Measurements from ENCODE around the gene SLC24A5.

Gene SLC24A5

DNA sequence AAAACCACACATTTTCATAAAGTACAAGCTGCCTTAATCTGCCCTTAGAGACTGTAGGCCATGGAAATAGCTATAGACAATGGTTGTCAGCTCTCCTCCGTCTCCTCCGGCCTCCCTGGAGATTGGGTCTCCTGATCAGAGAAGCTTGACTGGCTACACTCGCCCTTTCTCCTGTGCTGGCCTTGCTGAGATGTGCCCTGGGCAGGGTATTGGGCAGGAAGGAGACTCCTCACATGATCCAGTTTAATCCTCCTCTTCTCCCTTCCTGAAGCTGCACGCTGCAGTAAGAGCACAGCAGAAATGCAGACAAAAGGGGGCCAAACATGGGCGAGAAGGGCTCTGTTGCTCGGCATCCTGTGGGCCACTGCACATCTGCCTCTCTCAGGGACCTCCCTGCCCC lies at the start of gene SLC24A5:
Gene SLC24A5, plus strand, starts transcription at position 246 of the 400 bp plus-strand sequence. Its CDS starts 55 bp downstream, at position 301.
- DNase-seq (ENCODE audit: low read depth, low spot score): no peak

DNA sequence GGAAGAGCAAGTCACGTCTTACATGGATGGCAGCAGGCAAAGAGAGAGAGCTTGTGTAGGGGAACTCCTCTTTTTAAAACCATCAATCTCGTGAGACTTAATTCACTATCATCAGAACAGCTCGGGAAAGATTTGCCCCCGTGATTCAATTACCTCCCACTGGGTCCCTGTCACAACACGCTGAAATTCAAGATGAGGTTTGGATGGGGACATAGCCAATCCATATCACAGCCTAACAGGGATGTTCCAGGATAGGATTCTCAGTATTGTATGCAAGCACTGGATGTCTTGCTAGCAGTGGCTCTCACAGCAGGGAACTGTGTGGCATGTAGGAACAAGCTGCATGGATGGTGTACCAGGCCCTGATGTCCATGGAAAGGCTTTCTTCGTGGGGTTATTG lies 47.8 kb upstream of the SLC24A5 start:
- DNase-seq (ENCODE audit: low read depth, low spot score): no peak

DNA sequence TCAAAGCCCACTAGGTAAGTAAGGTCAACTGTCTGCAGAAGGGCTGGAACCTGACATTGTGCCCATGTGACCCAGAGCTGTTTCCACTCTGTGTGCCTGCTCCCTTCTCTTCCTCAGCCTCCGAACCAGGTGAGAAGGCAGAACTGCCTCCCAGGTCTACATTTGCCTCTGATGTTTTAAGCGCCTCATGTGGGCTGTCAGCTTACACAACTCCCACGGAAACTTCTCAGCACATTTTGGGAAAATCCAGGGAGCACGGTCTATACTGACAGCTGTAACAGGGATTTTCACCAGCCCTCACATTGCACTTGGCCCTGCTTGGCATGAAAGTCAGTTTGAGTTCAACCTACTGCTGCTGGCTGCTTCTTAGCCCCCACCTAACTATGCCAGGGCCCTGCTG lies 46.9 kb upstream of the SLC24A5 start:
- no peak for DNase-seq (ENCODE audit: low read depth, low spot score)

DNA sequence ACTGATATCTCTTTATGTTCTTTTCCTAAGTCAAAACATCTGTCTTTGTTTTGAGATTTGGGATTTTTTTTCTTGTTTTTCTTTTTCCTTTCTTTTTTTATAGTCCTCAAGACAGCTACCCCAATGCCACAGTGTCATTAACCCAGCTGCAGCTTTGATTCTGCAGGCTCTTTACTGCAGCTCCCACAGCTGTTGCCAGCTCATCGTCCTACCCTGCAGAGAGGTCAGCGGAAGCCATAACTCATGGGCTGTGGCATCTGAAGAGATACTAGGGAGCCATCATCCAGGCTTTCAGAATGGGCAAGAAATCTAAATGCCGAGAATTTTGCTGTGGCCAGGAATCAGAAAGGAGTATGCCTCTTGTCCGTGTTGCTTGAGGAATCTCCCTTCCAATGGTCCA lies 44.3 kb upstream of the SLC24A5 start:
- DNase-seq (ENCODE audit: low read depth, low spot score): no peak

DNA sequence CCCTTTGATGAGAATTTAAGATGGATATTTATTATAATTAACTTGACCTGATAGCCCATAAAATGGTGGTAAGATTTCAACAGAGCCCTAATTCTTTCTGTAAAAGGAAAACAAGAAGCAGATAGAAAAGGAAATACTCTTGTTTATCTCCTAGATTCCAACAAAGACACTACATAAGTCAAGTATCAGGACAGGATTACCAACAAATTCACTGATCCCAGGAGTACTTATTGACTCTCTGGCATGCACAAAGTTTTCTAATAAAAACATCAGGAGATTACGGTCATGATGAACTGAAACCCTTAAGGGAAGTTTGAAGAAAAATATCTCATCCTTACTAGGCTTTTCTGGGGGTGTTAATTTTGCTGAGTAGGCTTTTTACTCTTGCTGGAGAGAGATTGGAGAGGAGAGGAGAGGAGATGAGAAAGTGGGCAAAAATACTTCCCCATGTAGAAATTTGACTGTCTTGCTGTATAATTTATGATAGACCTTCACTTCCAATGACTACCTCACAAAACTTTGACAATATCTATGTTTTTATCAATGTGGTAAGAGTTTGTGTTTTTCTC lies 43.1 kb upstream of the SLC24A5 start:
- no peak for DNase-seq (ENCODE audit: low read depth, low spot score)

DNA sequence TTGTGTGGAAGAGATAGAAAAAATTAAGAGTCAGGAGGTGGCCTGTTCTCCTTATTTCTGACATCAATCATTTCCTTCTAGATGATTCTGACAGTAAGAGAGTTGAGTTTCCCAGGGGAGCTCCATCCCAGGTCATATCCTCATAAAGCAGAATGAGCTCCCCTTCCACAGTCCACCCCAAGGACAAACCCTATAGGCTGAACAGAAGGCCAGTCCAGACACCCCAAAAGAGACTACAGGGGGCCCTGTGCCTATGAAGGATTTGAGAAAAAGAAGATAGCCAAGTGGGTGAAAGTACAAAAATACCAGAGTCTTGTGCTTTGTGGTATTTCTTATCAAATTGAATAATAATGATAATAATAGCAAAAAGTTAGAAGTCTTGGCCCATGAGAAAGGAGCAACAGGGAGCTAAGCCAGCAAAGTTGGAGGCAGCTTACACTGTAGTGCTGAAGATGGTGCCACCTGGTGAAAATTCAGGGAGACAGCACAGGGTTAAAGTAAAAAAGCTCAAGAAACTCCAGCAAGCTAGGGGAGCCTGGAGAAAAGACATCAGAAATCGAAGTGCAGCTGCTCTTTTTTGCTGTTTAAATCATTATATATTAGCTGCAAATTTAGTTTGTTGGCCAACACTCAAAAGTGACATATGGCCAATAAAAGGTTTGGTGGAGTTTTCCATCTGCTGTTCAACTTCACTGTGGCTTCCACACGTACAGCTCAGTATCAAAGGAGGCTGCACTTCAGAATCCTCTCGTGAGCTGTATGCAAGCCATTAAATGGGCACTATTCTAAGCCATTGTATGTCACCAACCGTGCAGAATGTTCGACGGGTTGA lies 35.8 kb upstream of the SLC24A5 start:
- peak; percentile 27 for DNase-seq (ENCODE audit: low read depth, low spot score)

DNA sequence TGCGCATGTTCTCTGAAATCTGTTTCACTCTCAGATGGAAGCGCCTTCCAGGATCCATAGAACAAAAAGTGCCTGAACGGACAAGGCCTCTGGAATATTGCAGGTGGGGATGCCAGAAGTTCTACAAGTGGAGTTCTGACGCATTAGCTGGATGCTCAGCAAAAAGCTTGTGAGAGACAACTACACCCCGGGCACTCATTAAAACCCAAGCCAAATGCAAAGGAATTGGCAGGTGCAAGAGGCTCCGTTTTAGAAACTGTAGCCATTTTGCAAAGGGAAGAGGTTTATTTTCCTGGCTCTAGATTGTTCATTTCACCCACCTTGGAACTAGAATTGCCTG lies 35.2 kb upstream of the SLC24A5 start:
- no peak for DNase-seq (ENCODE audit: low read depth, low spot score)

DNA sequence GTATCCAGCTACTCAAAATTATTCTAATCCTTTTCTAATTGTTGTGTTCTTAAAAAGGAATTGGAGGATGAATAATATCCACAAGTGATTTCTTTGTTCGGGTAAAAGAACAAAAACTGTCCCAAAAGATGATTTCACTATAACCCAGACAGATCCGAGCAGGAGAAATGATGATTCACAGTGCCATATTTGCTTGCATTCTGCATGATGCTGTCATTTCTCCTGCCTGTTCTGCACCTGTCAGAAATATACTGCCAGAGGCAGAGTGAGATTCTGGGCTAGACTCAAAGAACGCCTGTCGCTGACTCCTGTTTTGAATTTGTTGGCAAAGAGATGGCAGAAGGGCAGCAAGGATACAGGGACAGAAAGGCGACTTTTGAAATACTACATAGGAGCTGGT lies 34.7 kb upstream of the SLC24A5 start:
- no peak for DNase-seq (ENCODE audit: low read depth, low spot score)

DNA sequence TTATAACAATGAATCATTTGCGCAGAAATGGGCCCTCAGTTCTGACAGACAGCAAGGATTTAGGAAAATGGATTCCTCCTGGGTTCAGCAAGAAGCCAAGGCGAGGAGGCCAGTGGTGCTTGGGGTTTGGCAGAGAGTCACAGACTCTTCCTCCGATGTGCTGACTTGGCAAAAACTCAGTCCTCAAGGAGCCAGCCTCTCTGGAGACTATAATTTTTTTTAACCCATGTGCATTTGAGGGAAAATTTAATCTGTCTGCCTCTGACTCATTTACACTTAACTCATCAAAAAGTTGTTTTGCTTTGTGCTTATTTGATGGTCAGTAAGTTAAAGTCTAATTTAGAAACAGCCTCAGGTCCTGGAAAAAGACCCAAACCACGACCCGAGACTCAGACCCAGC lies 34.2 kb upstream of the SLC24A5 start:
- no peak for DNase-seq (ENCODE audit: low read depth, low spot score)

DNA sequence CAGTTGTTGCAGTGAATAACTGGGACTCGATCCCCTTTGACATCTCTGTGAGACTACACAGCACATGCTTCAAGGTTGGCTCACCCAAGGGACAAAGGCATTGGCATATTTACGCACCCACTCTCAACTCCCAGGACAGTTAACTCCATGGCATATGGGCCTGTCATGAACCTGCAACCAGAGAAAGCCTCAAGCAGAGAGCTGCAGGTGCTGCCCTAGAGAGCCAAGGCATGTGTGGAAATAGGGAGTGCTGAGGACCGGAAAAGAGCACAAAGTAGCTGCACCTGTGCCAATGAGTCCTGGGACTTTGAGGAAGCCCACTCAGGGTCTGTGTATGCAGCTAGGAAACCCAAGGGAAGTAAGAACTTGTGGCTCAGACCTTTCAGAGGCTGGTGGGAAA lies 32.9 kb upstream of the SLC24A5 start:
- DNase-seq (ENCODE audit: low read depth, low spot score): no peak

DNA sequence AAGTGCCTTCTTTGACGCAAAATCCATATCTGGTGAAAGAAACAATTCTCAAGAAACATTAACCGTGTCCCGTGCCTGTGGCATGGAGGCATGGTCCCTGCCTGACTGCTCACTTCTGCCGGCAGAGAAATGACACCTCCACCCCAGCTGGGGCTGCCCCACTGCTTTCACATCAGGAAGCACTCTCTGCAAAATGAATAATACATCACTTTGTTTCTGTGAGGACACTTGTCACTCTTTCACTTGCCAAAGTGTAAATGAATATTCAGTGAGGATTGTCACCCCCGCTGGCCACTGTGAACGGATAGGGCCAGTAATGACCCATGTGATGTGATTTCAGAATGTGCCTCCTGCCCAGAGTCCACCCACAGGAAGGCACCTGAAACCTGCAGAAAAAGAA lies 31.1 kb upstream of the SLC24A5 start:
- no peak for DNase-seq (ENCODE audit: low read depth, low spot score)

DNA sequence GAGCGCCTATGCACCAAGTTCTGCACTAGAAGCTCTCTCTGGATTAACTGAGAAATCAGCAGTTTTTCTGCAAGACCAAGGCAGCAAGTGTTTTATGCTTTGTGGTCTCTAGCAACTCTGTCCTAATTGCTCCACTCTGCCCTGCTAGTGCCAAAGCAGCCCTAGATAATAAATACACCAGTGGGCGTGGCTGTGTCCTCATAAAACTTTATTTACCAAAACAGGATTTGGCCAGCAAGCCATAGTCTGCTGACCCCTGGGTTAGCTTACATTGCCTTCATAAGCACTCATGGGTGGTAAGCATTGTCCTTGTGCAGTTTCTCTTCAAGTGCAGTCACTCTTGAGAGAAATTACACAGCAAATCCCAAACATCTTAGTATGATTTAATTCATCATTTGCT lies 30.7 kb upstream of the SLC24A5 start:
- no peak for DNase-seq (ENCODE audit: low read depth, low spot score)

DNA sequence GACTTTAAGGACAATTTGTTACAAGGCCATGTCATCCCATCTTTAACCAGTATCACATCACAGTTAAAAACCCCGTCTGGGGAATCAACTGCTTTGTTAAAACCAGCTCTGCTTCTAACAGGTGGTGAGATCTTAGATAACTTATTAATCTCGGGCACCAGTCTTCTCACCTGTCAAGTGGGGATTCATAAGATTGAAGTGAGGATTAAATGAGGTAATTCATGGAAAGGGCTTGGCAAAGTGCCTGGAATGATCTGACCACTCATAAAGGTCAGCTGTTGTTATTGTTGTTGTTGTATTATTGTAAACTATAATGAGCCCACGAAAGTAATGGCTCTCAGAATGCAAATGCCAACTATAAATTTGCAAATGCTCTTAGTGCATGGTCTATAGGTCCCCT lies 30.1 kb upstream of the SLC24A5 start:
- DNase-seq (ENCODE audit: low read depth, low spot score): no peak

DNA sequence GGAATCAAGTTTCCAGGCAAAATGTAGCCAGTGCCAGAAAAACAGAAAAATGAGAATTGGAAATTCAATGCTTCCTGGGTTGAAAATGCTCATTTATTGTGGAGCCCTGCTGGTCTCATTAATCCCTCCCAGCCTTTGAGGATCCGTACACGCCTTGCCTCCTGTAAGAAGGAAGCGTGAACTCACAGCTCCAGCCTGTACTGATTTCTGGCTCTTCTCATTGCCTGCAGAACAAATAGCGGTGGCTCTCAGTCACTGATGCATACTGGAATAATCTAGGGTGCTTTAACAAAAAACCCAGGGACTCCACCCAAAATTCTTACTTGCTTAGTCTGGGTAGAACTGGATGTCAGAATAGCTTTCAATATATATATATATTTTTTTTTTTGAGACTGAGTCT lies 29.3 kb upstream of the SLC24A5 start:
- no peak for DNase-seq (ENCODE audit: low read depth, low spot score)

DNA sequence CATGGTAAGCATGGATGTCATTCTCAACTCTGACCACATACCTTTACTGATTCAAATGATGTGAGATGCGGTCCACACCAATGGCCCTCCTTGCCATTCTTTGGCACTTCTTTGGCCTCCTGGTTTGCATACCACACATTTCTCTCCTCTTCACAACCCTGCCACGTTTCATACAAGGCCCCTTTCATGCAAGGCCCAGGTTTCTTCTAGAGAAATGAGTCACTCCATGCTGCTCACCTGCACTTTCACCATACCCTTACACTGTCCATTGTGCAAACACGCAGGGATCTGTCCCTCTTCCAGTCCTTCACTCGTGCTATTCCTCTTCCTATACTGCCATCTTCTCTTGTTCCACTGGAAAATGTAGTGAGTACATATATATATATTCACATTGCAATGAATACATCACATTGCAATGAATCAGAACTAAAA lies 24.4 kb upstream of the SLC24A5 start:
- DNase-seq (ENCODE audit: low read depth, low spot score): no peak

DNA sequence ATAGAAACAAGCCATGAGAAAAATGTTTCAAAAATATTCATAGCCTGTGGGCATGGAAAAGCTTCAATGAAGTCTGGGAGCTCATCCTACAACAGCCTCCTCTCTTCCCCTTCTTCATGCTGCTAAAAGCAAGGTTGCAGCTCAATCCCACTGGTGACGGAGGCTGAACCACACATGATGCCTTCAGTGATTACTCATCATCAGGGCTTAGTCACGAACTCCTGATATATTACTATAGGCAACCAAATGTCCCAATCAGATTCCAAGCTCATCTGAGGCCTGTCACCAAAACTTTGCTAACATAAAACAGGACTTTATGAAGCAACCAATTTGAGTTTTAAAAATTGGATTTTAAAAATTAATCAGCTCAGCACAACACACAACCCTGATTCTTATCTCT lies 24.0 kb upstream of the SLC24A5 start:
- no peak for DNase-seq (ENCODE audit: low read depth, low spot score)

DNA sequence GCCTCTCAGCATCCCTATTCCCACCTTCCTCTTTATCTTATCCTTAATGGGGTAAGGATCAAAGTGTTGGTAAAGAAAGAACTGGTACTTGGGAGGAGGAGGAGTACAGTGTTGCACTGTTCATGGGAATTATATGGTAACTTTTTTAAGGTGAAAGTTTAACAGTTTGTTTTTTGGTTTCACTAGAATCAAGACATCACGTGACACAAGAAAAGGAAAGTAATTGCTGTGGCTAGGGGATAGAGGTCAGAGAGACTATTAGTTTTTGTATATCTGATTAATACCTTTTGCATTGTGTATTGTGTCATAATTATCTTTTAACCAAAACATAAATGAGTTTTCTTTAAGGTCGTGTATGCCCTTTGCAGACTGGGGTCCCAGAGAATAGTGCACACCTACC lies 23.5 kb upstream of the SLC24A5 start:
- DNase-seq (ENCODE audit: low read depth, low spot score): no peak

DNA sequence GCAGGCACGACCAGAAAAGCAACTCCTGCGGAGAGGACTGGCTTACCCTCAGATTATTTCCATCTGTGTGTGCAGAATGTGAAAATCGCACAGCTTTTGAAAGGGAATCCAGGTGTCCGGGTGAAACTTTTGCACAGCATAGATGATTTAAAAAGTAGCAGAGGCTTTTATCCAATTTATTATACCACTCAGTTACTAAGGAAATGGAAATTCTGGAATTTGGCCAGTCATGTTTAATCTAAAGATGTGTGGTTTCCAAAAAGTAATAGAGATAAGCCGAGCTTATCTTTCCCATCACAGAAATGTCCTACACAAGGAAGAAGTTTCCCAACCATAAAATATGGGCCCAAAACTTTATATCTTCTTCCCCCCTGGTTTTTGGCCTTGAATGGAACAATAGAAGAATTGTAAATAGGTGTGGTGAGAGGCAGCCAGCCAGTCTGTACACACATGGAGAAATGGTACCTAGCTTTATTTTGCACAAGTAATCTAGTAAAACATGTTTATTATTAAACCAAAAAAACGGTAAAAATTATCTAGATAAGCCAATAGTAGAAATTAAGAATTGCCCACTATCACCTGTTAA lies 19.3 kb upstream of the SLC24A5 start:
- DNase-seq (ENCODE audit: low read depth, low spot score): no peak

DNA sequence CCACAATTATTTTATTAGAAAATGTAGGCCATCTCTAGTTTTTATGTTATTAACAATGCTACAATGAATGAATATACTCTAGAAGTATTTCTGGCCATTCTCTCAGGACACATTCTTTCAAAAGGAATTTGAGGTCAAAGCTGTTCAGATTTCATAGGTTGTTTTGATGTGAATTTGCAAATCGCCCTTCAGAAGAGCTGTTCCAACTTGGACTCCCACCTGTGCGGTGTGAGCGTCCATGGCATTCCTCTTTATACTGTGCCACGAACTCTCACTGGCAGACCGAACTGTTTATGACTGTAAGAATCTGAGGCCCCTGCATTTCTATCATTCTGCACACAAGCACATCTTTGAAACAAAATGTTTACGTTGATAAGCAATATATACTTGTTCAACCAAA lies 18.6 kb upstream of the SLC24A5 start:
- no peak for DNase-seq (ENCODE audit: low read depth, low spot score)

DNA sequence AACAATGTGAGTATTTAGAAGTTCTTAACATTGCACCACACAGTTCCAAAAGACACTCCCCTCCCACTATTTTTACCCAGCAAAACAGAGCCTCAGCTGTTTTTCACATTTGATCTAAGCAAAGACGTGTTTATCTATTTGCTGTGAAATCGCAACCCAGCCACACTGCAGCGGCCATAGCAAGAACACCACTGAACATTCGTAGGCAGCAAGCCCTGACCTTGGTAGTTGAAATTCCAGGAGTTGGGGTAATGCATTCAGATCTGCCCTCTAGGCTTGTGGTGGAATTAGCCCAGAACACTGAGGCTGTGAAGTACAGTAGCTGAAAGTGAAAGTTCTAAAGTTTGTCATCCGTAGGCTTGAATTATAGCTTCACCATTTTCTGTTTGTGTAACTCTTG lies 17.1 kb upstream of the SLC24A5 start:
- DNase-seq (ENCODE audit: low read depth, low spot score): no peak

DNA sequence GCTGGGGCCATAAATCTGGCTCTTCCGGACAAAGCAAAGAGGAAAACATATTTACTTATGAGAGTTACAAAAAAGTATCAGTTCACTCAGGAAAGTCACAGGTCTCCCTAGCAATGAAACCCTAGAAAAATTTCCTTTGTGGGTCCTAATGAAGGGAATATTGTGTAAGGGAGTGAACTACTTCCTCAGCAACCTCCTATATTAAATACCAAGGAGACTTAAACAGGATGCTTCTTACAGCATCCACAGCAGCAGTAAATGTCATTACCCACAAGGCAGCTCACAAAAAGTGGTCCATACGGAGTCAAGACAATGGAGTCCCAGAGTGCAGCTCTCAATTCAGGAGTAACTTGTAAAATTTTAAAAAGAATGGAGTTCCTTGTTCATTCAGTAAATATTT lies 14.9 kb upstream of the SLC24A5 start:
- no peak for DNase-seq (ENCODE audit: low read depth, low spot score)

DNA sequence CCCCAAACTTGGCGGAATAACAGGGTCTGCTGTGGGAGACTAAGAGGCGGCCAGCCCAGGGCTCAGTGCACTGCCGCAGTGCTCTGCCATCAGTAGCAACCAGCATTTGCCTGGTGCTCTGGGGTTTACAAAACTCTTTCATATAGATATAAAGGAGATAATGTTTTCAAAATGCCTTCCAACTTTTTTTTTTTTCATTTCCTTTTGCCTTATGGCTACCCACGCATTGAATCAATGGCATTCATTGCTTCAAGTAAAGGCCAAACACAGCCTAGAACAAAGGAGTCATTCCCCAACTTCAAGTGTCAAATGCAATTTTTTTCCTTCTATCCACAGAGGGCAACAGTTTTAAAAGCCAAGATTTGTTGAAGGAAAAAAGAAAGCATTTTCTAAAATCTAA lies 11.6 kb upstream of the SLC24A5 start:
- DNase-seq (ENCODE audit: low read depth, low spot score): no peak

DNA sequence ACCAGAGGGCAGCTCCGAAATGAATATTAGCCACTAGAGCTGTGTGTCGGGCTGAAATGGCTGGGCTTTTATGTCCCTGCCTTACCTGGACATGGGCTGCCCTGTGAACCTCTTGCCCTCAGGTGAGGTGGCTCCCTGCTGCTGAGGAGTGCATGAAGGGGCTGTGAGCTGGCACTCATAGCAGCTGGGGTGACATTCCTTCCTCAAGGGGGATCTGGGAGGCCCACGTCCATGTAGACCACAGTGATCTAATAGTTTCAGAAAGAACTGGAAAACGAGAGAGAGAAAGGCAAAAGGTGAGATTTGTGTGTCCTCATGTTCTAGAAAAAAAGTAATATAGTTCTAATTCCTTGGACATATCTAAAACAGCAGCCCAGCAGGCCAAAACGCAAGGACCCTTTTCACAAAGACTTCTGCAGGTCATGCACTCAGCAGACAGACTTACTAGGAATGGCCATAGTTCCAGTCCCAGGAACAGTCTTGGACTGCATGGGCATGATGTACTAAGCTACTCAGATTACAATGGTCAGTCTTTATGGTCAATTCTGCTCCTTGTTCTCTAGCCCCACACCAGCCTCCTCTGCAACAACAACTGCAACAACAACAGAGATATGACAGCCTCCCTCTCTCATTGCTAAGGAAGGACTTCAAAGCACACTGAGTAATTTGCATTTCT lies 10.8 kb upstream of the SLC24A5 start:
- DNase-seq (ENCODE audit: low read depth, low spot score): peak; percentile 44

Measured in ELF-1 (cell line).